GM10847 (cell line): ENCODE results near the gene SPECC1.

Source experiments
- POLR2A ChIP-seq: IDR thresholded peaks from 2 replicates; pipeline ENCODE4 v1.6.1; 2011; ENCODE audit not compliant: insufficient read length; ENCODE audit errors: extremely low read depth

The SPECC1 gene

DNA sequence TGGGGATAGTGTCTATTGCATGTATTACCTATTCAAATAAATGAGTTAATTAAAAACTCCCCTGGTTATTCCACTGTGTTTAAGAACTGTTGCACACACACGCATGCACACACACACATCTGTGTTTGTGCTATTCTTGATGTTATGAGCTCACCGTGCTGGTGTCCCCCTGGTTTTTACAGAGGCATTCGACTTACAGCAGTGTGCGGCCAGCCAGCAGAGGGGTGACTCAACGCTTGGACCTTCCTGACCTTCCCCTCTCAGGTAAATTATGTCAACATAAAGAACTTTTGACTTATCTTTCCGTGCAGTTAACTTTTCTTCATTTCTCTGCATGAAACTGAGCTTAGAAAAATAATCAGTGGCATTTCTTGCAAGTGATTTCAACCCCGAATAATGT is 244.2 kb downstream of the SPECC1 start:
- no peak for TF ChIP-seq POLR2A

DNA sequence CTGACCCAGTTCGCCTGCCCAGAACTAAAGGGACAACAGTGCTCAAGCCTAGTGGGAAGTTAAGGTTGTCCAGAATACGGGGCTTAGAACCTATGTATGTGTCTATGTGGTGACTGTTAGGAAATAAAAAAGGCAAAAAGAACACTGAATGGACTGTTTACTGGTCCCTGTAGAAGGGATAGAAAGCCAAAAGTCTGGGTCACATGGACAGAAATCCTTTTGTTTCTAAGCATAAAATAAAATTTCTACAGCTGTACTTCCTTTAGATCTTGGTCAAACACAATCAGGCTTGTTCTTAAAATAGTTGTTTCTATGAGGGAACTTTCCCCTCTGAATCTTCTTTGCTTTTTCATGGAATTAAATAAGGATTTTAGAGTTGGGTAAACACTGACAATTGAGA is 245.4 kb downstream of the SPECC1 start:
- no peak for TF ChIP-seq POLR2A

DNA sequence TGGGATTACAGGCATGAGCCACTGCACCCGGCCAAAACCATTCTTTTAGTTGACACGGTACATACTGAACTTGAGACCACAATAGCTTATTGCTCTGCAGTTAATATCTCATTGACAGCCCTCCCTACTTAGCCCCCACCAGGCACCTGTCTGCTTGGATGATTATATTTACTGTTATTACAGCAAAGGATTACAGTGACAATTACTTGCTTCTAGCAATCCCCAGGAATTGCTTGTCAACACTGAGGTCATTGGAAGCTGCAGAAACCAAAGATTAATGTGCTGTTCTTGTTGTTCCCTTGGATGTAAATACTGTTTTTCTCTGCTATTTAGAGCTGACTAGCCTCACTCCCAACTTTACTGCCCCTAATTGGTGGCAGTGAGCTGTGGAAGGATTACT is 247.0 kb downstream of the SPECC1 start:
- no peak for TF ChIP-seq POLR2A

DNA sequence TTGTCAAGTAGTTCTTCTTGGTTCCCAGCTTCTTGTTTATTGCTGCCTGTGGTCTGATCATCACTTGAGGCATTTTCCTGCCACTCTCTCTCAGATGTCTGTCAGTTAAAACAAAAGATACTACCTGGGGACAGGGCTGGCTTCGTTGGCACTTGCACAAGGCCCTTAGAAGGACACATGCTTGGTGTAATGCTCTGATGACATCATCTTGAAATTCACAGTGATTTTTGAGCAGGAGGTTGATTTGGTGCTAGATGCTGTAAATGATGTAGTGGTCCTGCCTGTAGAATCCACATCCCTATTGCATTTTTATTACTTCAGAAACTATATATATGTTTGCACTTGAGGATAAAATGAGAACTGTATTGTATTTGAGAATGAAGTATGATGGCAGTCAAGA is 247.8 kb downstream of the SPECC1 start:
- TF ChIP-seq POLR2A = no peak

DNA sequence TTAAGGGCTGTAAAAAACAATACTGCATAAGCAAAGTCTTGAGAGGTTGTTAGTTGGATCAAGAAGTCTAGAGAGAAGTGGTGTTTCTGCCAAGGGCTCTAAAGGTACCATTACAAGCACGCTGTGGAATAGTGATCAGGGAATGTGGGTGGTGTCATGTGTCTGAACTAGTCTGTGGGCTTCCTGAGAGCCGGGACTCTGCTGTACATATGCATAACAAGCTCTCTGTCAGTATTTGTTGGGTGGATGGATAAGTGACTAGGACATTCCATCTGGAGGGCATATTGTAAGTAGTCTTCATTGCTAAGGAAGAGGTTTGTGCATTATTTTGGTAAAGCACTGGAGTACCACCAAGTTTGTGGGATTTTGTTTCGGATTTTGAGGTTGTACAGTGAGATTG is 248.6 kb downstream of the SPECC1 start:
- TF ChIP-seq POLR2A = no peak

DNA sequence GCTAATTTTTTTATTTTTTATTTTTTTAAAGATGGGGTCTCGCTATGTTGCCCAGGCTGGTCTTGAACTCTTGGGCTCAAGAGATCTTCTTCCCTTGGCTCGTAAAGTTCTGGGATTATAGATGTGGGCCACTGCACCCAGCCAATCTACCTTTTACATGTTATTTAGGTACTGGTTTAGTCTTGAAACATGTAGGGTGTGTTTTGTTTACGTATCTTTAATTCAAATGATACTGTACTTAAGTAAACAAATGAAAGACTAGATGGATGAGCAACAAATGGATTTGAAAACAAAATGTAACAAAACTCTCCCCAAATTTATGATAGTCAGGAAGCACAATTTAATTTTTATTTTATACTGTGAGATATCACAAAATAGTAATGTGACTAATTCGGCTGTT is 250.5 kb downstream of the SPECC1 start:
- no peak for TF ChIP-seq POLR2A

DNA sequence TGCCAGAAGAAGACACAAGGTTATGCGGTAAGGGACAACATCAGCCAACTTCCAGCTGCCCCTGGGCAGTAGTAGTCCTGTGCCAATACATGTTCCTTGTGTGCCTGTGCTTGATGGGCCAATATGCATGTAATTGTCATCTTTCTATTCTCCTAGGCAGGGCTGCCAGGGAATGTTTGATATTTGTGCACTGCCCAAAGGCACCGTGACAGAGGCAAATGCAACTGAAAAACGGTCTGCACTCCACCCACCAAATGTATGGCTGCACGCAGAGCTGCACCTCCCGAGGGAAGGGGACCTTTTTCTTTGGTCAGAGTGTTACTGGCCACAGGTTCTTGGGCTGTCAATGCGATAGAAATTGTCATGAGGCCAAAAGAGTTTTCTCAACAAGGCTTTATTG is 251.1 kb downstream of the SPECC1 start:
- no peak for TF ChIP-seq POLR2A

DNA sequence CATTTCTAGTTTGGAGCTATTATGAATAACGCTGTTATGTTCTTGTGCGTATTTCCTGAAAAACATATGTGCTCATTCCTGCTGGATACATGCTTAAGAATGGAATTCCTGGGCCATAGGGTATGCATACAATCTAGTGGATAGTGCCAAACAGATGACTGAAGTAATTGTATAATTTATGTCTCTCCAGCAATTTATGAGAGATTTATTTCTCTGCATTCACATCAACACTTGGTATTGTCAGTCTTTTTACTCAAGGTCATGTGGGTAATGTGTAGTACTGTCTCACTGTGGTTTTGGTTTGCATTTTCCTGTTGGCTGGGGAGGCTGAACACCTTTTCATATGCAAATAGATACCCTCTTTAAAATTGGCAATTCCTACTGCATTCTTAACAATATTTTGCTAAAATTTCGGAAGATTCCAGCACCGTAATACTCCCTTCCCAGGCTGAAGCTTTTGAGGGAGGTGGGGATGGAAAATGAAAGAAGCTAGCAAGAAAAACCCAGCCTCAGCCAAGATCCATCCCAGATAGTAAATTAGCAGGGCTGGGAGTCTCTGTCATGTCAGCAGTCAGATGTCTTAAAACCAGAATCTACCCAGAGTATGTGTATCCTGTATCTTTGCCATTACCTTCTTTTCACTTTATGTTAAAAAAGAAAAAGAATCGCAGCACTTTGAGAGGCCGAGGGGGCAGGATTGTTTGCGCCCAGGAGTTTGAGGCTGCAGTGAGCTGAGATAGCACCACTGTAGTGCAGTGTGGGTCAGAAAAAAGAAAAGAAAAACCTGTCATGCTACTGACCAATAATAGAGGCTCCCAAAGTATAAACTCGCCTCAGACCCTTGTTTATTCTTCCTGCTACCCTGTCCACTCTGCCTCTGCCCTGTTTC is 253.3 kb downstream of the SPECC1 start:
- TF ChIP-seq POLR2A = no peak

DNA sequence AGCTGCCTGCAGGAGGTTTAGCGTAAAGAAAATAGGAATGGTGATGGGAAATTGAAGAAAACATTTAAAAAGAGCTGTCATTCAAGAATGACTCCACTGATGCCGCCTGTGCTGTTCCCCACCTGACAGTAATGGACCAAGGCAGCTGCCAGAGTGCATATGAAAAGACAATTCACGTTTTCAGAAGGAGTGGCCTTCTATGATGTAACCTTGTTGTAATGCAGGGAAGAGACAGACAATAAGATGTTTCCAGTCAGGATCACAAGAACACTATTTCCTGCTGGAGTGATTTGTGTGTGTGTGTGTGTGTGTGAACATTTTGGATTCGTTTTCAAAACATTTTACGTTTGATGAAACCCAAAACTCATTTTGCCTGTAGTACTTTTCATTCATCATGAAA is 254.4 kb downstream of the SPECC1 start:
- no peak for TF ChIP-seq POLR2A

DNA sequence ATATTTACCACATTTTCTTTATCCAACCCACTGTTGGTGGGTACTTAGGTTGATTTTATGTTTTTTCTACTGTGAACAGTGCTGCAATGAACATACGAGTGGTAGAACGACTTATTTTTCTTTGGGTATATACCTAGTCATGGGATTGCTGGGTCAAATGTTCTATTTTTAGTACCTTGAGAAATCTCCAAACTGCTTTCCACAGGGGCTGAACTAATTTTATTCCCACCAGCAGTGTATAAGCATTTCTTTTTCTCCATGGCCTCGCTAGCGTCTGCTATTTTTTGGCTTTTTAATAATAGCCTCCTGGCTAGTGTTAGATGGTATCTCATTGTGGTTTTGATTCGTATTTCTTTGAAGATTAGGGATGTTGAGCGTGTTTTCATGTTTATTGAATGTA is 255.8 kb downstream of the SPECC1 start:
- no peak for TF ChIP-seq POLR2A

DNA sequence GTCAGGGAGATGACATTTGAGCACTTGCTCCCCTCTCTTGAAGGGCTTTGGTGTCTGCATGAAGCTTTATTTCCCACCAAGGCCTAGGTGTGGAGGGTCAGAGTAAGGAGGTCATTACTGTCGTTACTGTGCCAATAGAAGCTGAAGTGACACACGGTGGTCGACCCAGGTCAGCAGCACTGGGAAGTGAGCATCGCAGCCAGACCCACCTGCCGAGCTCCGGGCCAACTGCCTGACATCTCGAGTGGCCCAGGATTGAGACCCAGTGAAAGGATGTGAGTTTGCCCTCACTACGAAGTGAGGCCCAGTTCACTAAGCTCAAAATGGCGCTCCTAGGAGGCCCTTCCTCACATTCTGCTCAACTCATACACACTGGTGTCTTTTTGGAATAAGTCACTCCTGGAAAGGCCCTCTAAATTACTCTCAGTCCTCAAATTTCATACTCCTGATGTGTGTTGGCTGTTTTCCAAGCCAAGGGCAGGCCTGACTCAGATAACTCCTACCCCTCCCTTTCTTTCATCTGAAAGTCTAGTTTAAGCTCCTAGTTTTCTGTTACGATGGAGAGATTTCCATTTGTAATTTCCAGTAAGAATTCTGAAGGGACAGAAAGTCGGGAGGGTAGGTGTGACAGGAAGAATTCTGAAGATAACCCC is 257.8 kb downstream of the SPECC1 start:
- TF ChIP-seq POLR2A = no peak

DNA sequence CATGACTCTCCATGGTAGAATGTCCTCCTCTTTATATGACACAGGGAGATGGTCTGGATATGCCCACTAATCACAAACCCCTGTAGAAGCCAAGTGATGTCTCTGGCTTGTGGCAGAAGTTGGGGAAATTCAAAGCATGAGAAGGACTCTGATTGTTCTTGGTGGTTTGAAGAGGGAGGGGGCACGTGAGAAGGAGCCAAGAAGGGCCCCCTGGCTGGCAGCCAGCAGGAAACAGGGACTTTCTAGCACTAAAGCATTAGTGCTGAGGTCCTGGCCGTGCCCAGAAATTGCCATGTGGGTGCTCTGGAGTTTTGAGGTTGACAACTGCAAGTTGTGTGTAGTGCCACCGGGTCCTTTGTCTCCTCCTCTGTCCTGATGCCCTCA is 258.3 kb downstream of the SPECC1 start:
- TF ChIP-seq POLR2A = no peak

DNA sequence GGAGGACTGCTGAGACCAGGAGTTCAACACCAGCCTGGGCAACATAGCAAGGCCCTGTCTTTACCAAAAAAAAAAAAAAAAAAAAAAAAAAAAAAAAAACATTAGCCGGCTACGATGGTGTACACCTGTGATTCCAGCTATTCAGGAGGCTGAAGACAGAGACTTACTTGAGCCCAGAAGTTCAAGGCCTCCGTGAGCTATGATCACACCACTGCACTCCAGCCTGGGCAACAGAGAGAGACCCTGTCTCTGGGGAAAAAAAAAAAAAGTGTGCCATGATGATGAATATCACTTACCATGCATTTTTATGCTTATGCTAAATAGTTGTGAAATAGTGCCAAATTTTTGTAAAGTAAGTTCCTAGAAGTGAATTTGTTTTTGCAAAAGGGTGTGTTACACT is 261.2 kb downstream of the SPECC1 start:
- no peak for TF ChIP-seq POLR2A

DNA sequence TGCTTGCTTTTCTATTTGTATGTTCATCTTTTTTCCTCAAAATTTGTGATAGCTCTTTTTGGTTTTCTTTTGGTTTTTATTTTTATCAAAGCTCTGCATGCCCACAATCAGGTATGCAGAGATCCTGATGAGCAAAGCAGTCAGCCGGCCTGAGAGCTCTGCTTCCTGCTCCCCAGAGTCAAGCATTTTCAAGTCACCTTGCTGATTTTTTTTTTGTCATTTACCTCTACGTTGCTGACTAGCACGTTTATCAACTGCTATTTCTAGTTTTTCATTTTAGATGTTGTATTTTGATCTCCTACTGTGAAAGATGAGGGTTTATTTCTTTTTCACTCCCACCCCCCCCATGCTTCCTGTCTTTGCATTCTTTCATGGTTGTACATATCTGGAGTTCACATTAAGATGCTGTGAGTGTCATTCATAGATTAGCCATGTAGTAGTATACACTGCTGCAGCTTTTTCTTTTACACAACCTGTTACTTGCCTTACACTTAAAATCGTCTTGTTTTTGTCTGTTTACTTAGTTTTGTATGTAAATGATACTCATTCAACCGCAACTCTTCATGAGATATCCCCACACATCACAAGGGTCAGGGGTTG is 262.0 kb downstream of the SPECC1 start:
- TF ChIP-seq POLR2A = no peak

DNA sequence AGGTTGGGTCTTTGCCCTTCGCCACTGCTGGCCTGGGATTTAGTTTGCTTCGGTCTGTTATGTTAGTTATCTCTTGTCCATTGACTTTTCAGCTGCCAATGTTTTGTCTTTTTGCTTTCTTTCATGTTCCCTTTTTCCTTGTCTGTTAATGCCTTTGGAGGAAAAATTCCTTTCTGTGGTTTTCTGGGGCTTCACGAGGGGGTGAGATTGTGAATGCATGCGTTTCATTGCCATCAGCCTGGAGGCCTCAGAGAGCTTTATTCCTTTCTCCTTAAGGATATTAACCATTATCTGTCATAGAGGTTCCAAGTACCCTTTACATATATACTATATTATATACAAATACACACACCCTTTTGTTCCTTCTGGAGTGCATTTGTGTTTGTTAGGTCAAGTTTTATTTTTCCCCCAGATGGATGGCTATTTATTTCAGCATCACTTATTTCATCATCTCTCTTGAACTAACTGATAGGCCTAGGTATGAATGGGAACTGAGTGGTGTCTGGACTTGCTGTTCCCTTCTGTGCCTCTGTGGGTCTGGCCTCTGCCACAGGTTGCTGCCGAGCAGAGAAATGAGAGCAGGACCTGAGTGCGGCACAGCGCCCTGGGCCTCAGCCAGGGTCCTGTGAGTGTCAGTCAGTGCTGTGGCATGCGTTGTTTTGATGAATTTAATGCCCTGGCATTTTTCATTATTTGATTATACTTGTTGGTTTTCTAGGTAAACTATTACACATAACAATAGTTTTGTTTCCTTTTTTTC is 264.8 kb downstream of the SPECC1 start:
- TF ChIP-seq POLR2A = no peak

DNA sequence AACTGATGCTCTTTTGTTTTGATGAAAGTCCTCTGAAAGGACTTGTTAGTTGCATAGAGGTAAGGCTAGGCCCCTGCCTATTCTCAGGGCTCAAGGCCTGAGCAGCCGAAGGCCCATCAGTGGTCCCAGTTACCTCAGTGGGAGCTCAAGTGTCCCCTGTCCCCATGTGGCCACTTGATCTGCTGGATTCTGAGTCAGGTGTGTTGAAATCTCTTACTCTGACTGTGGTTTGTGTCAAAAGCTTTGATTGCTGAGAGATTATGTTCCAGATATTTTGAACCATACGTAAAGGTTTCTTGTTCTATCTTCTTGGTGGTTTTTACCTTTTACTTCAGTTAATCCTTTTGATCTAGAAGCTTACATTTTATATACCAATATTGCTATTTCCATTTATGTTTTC is 266.5 kb downstream of the SPECC1 start:
- TF ChIP-seq POLR2A = no peak
